HG03108 (cell line): Measurements from ENCODE around the gene ATP2B2.

Experiments used
- ATAC-seq: cut with Tn5 transposase; IDR thresholded peaks from one replicate; pipeline ENCODE4 v1.9.1; 2021; ENCODE audit warnings: moderate library complexity; ENCODE audit not compliant: unreplicated experiment

The ATP2B2 gene

GRCh38 chr3:10286596-10287295, 218.6 kb downstream of the ATP2B2 start:
- ATAC-seq: no peak

DNA sequence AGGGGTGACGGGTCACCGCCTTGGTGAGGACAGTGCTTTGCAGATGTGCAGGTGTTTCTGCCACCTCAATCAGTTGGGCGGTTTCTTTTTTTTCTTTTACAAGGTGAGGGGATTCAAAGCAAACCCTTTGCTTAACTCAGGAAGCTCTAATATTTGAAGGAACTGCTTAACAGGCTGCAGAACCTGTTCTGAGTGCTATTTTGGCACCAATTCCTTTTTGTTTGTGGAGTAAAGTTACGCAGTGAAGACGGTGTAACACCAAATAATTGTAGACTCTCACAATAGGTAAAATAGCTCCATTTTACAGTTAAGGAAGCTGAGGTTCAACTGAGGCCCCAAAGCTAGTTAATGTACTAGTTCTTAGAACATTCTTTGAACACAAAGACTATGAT, 219.3 kb downstream of the ATP2B2 start:
- no peak for ATAC-seq

- ATAC-seq: no peak
Observed at GRCh38 chr3:10285272-10286132, 219.9 kb downstream of the ATP2B2 start.

DNA sequence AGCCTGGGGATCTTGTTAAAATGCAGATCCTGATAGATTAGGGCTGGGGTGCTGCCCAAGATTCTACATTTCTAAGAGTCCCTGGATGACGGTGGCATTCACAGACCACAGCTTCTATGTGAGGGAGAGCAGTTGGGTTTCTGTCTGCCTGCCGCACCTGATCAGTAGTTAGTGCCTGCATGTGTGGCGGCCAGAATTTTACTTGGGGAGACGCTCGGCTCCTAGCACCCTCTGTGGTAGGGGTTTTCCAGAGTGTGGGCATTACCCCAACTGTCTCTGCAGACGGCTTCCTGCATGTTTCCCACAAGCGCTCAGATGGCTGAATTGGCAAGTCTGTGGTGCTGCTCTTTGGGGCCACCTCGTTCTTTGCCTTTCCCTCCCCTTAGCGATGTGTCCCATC, 220.9 kb downstream of the ATP2B2 start:
- ATAC-seq: no peak

DNA sequence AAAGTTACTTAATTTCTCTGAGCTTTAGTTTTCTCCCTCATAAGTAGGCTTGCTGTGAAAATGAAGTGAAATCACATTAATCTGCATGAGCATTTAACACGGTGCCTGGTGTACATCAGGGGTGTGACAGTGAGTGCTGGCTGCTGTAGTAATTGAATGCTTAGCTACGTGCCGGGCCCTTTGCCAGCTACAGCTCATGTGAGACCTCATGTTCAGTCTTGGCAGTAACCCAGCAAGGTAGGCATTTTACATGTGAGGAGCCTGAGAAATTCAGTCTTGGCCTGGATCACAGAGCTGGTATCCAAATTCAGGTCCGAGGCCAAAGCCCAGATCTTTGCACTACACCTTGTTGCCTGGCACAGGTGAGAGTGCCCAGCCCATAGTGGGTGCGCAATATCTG, 221.7 kb downstream of the ATP2B2 start:
- no peak for ATAC-seq

DNA sequence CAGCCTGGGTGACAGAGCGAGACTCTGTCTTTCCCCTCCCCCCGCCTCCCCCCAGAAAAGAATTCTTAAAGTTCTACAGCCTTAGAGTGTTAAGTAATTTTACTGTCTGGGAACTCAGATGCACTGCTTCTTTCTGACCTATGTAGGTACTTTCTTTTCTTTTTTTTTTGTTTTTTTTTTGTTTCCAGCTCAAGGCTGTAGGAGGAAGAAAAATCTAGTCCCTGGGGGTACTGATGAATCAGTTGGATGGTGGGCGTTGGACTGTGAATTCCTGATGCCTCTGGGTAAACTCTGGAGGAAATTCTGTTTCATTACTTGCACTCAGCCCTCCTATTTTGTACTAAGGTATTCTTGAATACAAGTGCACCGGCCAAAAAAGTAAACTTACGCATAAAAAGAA, 223.4 kb downstream of the ATP2B2 start:
- ATAC-seq: no peak

DNA sequence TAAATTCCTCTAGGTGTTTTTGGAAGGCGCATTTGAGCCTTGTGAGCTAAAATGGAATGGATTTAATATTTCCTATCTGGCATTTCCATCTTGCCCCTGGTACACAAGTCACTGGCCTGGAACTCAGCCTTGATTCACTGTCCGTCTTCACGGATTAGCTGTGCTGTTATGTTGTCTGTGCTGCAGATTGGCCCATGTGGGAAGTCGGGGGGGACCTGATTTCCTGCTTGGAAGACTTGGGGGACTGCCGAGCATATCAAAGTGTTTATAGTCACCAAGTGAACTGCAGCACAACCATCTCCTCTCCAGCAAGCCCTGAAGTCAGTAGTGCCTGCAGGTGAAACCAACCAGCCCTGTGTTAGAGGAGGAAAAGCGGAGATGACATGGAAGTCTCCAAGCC, 224.8 kb downstream of the ATP2B2 start:
- no peak for ATAC-seq

DNA sequence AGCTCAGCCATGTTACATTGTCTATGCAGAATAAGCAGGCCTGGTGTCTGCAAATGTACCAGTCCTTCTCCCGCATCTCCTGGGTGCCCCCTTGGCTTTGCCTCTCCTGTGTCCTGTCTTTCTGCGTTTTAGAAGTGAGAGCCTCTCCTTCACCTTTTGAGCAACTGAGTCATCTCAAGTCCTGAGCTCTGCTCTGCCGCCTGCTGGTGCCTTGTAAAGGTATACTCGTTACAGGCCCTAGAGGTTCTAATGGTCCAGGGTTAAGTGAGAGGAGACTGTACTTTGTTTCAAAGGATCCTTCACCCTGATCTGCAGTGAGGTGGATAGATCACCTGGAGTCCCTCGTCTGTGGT, 225.2 kb downstream of the ATP2B2 start:
- no peak for ATAC-seq

DNA sequence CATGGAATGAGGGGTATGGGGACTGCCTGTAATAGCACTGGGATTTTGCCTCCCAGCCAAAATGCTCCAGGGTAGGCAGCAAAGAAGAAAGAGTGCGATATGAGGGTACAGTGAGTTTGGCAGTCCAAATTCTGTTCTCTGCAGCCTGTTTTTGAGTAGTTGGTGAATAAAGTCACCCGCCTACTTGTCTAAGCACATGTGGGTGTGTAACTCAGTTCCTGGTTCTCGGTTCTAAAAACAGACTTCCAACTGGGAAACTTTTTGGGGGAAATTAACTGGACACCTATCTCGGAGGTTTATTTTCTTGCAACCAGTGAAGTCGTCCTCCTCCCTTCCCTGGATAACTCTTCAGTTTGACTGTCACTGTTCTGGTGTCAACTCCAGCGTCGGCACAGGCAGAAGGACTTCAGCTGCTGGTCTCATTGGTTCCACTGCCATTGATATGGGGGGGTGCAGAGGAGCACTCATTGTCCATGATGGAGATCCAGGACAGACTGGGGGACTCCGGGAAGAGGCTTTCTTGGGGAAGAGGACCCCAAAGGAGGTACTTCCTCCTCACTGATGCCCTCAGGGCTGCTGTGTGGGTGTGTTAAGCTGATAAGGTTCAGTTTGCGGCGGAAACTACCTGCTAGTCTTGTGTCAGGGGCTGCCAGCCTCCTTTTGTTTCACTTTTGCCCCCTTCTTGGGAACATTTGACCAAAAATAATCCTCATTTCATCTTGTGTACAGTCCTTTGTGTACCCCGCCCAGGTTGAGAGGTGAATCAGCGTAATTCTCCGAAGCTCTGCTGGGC, 225.8 kb downstream of the ATP2B2 start:
- no peak for ATAC-seq

GRCh38 chr3:10278501-10278900, 226.9 kb downstream of the ATP2B2 start:
- no peak for ATAC-seq

GRCh38 chr3:10277115-10277625, 228.2 kb downstream of the ATP2B2 start:
- ATAC-seq: no peak

DNA sequence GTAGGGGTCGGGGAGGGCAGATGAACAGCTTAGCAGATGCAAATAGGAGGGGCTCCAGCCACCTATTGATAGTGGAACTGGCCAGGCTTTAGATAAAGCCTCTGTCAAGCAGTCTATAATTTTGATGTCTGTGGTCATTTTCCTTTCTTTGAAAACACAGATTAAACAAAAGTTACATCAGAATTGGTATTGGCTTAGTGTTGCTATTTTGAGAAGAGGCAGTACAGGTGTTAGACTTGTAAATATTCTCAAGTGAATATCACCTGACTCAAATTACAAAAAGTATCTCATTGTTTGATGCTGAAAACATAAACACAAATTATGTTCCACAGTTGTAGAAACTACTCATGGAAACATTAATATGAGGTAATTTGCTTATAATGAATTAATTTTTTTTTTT, 230.8 kb downstream of the ATP2B2 start:
- no peak for ATAC-seq
